WI38 (cell line): ENCODE measurements around the gene KRT79.

Experiments used
- H3K4me3 ChIP-seq: 2 replicates; pipeline ENCODE4 v1.5.1; 2011; ENCODE audit warnings: low read depth, mild to moderate bottlenecking, control low read depth, low read length
- CTCF ChIP-seq: IDR thresholded peaks from 2 replicates; pipeline ENCODE4 v1.5.1; 2012; ENCODE audit warnings: low read depth, mild to moderate bottlenecking, control low read depth, low read length

Gene KRT79

GRCh38 chr12:52778833-52779232 is 55.3 kb downstream of the KRT79 start:
- no peak for TF ChIP-seq CTCF
- H3K4me3 ChIP-seq: no peak overlapping the region

DNA sequence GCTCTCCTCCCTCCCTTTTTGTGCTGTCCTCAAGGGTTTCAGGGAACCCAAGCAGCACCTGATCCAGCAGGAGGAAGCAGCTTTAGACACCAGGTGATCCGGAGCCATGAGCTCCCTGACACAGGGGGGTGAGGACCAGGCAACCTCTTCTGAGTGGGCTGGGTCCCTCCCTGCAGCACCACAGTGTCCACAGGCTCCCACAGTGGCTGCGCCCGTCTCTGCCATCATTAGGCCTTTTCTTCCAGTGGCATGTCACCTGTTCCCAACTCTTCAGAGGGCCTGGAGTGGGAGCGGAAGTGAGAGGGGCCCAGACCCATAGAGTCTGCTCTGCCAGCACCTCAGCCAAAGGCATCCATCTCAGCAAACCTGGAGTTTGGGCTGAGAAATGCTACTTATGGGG is 56.5 kb downstream of the KRT79 start:
- no peak overlapping the region for H3K4me3 ChIP-seq
- no peak for TF ChIP-seq CTCF

- TF ChIP-seq CTCF: no peak
- no peak within 1 kb of the TSS for H3K4me3 ChIP-seq
Observed at GRCh38 chr12:52776913-52777395, 57.2 kb downstream of the KRT79 start, which contains the start of gene KRT76. KRT76 (minus strand) TSS chr12:52777345; CDS start chr12:52777291, 54 bp downstream.

- TF ChIP-seq CTCF: no peak
- no peak overlapping the region for H3K4me3 ChIP-seq
Observed at GRCh38 chr12:52776435-52776834, 57.7 kb downstream of the KRT79 start.

DNA sequence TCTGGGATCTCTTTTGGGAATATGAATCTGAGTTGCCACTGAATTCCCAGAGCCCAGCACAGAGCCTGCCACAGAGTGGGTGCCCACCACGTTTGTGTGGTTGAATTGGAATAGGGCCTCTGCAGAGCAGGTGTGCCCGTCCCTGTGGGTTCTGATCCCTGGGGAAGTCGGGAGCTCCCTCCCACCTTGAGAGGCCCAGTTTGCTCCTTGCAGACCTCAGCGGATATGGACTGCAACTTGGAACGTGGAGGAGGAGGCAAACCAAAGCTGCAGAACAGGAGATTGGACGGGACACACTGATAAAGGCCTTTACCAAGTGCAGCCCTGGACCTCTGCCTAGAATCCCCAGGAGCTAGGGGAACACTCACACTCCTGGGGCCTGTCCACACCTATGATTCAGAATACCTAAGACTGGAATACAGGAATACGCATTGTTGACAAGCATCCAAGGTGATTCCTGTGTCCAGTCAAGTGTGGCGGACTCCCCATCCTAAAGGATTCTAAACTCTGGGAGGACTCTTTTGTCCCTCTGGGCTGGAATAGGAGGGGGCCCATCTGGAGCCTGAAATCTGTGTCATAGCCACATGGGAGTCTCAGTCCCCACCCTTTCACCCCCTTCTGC is 59.4 kb downstream of the KRT79 start:
- no peak for TF ChIP-seq CTCF
- H3K4me3 ChIP-seq: no peak overlapping the region

DNA sequence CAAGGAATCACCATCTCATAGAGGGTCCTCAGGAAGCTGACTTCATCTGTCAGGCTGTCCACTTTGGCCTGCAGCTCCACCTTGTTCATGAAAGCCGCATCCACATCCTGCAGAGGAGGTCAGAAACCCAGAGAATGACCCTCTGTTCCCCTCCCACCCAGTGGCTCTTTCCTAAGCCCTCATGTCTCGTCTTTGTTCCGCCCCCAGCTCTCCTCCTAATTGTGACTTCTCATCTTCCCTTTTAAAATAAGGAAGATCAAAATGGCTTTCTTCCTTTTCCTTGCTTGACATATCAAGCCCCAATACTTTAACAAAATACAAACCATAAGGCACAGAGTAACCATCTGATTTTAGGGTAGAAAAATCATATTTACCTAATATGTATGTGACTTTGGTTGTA is 61.3 kb downstream of the KRT79 start:
- no peak overlapping the region for H3K4me3 ChIP-seq
- no peak for TF ChIP-seq CTCF

DNA sequence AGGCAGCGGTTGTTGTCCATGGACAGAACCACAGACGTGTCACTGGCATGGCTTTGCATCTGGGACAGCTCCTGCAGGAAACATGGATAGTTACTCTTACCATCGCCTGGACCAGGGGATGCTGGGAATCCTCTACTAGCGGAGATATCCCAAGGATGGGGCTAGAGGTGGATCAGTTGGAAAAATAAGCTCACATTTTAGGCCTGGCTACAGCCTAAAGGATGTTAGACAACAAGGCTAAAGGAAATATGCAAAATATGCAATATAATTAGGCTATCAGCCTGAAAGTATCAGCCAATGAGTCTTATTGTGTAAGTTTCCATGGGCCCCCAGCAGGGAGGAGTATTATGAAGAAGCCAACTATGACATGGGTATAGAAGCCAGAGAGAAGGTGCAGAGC is 61.9 kb downstream of the KRT79 start:
- no peak overlapping the region for H3K4me3 ChIP-seq
- no peak for TF ChIP-seq CTCF
